WERI-Rb-1 (cell line): Measurements from ENCODE around the gene ZNF8.

Experiments used
- DNase-seq: peaks from one replicate; pipeline ENCODE4 v3.0.0-alpha.2; 2020
- H3K27ac ChIP-seq: fragments of 250-450 bp; sonication (Bioruptor Pico); 2 replicates; pipeline ENCODE4 v1.5.1; 2020; ENCODE audit warnings: mild to moderate bottlenecking, moderate library complexity
- H3K27me3 ChIP-seq: fragments of 250-450 bp; sonication (Bioruptor Pico); 2 replicates; pipeline ENCODE4 v1.5.1; 2021; ENCODE audit warnings: mild to moderate bottlenecking, low read depth, moderate library complexity; ENCODE audit not compliant: insufficient read depth, severe bottlenecking
- H3K36me3 ChIP-seq: fragments of 250-450 bp; sonication (Bioruptor Pico); 2 replicates; pipeline ENCODE4 v1.5.1; 2020; ENCODE audit warnings: mild to moderate bottlenecking, moderate library complexity
- H3K4me3 ChIP-seq: 2 replicates; pipeline ENCODE4 v1.5.1; 2011; ENCODE audit warnings: low read depth, mild to moderate bottlenecking, control low read depth, low read length
- H3K9me3 ChIP-seq: fragments of 250-450 bp; sonication (Bioruptor Pico); 2 replicates; pipeline ENCODE4 v1.5.1; 2021; ENCODE audit warnings: mild to moderate bottlenecking, moderate library complexity; ENCODE audit not compliant: severe bottlenecking
- CTCF ChIP-seq: IDR thresholded peaks from 2 replicates; pipeline ENCODE4 v1.5.1; 2011; ENCODE audit warnings: low read depth, mild to moderate bottlenecking, control low read depth, inconsistent platforms, low read length

ZNF8 gene

GRCh38 chr19:58350001-58350861 is 71.5 kb downstream of the ZNF8 start:
- Histone ChIP-seq H3K27ac (no peak overlapping the region), H3K27me3 (no peaks in the 10 kb centered on the region), H3K4me3 (no peak overlapping the region), H3K9me3 (no peaks in the 10 kb centered on the region), H3K36me3 (no peaks in the 10 kb centered on the region; the same call in none of the 2 replicates)
- no peak for DNase-seq
- no peak for TF ChIP-seq CTCF

- no peaks in the 10 kb centered on the region; the same call in none of the 2 replicates for H3K36me3 ChIP-seq
- no peaks in the 10 kb centered on the region for H3K9me3 ChIP-seq
- no peak for TF ChIP-seq CTCF
- no peak for DNase-seq
- H3K27ac ChIP-seq, result no peak overlapping the region
- no peaks in the 10 kb centered on the region for H3K27me3 ChIP-seq
- no peak overlapping the region for H3K4me3 ChIP-seq
Observed at GRCh38 chr19:58350871-58351557, 72.3 kb downstream of the ZNF8 start.

- no peak for DNase-seq
- no peak overlapping the region for H3K4me3 ChIP-seq
- H3K9me3 ChIP-seq, result no peaks in the 10 kb centered on the region
- no peaks in the 10 kb centered on the region; the same call in none of the 2 replicates for H3K36me3 ChIP-seq
- H3K27me3 ChIP-seq, result no peaks in the 10 kb centered on the region
- no peak overlapping the region for H3K27ac ChIP-seq
- no peak for TF ChIP-seq CTCF
Observed at GRCh38 chr19:58351558-58351878, 72.8 kb downstream of the ZNF8 start.

GRCh38 chr19:58351990-58352755 is 73.4 kb downstream of the ZNF8 start:
- DNase-seq, result no peak
- TF ChIP-seq CTCF, result no peak
- no peaks in the 10 kb centered on the region for H3K27me3 ChIP-seq
- H3K27ac ChIP-seq, result no peak overlapping the region
- no peaks in the 10 kb centered on the region for H3K9me3 ChIP-seq
- no peak overlapping the region for H3K4me3 ChIP-seq
- no peaks in the 10 kb centered on the region; the same call in none of the 2 replicates for H3K36me3 ChIP-seq
